Measurements from ENCODE around the gene TOR1A.
"Not testable (repeated sequence)": the region's sequence is repeated elsewhere in the genome, so short reads cannot be mapped to it uniquely, and the experiment has no call there.

TOR1A gene

GRCh38 chr9:129816501-129817435 is 7.2 kb downstream of the TOR1A start:
- DNase-seq, result peak; percentile 76

GRCh38 chr9:129815278-129815677 is 8.7 kb downstream of the TOR1A start:
- DNase-seq, result no peak

- DNase-seq, result no peak
Observed at GRCh38 chr9:129814432-129815223, 9.3 kb downstream of the TOR1A start.

DNA sequence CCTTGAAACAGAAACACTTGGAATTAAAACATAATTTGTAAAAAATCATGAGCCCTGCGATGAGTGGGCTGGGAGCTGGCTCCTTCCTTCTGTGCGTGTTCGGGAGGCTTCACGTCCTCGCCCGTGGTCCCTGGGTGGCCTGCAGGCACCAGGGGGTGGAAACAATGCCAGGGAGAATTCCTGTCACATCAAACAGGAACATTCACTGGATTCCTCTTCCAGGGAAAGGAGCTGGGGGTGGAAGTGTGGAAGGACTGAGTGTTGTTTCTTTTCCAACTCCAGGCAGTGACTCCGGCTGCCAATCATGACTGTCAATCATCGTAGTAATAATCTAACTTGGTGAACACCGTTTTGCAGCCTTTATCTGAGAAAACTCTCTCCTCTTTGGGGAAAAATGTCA is 10.3 kb downstream of the TOR1A start:
- DNase-seq, result no peak

- no peak for DNase-seq
Observed at GRCh38 chr9:129812385-129812784, 11.6 kb downstream of the TOR1A start.

GRCh38 chr9:129811967-129812363 is 12.0 kb downstream of the TOR1A start:
- DNase-seq, result no peak

DNA sequence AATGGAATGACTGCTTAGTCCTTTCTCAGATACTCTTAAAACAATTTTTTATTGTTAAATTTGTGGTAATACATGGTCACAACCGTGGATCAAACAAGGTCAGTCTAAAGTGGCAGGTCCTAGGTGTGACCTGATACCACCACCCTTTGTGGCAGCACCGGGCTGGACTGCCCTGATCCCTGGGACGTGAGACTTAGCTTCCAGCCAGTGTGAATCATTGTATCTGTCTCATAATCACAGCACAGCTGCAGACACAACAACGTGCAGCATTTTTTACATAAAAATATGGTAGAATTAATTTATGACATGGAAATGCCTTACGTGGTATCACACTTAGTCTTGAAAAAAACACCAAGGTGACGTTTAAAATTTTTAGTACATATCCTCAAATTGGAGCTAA is 13.1 kb downstream of the TOR1A start:
- no peak for DNase-seq

- DNase-seq, result no peak
Observed at GRCh38 chr9:129810116-129810515, 13.8 kb downstream of the TOR1A start.

DNA sequence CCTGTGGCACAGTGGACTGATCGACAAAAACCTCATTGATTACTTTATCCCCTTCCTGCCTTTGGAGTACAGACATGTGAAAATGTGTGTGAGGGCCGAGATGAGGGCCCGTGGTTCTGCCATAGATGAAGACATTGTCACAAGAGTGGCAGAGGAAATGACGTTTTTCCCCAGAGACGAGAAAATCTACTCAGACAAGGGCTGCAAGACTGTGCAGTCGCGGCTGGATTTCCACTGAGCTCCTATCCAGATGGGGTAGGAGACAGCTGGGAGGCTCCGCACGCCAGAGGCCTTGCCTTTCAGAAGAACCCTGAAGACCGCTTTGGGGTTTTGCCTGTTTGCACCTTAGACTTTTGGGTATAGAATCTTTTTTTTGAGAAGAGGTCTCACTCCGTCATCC is 14.6 kb downstream of the TOR1A start:
- DNase-seq, result no peak

DNA sequence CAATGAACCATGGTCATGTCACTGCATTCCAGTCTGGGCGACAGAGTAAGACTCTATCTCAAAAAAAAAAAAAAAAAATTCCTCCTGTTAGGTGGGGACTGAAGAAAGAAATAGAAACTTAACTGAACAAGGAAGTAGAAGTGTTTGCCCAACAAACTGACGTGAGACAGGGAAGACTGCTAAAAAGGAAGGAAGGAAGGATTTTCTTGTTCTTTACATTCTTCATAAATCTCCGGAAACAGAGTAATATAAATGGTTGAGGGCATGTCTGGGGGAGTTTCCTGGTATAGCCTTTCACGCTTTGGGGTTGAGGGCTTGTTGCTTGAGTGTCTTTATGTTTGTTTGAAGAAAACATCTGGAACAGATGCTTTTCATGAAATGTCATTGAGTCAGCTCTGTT is 17.9 kb downstream of the TOR1A start:
- DNase-seq, result no peak

GRCh38 chr9:129803676-129804060 is 20.3 kb downstream of the TOR1A start:
- peak; percentile 73 for DNase-seq

GRCh38 chr9:129802833-129803675 is 20.9 kb downstream of the TOR1A start, which contains the start of gene TOR1B:
Gene TOR1B (plus strand): TSS chr9:129803184. CDS start chr9:129803213, 29 bp downstream.
- DNase-seq, result peak; percentile 96

- no peak for DNase-seq
Observed at GRCh38 chr9:129801504-129801903, 22.4 kb downstream of the TOR1A start.

DNA sequence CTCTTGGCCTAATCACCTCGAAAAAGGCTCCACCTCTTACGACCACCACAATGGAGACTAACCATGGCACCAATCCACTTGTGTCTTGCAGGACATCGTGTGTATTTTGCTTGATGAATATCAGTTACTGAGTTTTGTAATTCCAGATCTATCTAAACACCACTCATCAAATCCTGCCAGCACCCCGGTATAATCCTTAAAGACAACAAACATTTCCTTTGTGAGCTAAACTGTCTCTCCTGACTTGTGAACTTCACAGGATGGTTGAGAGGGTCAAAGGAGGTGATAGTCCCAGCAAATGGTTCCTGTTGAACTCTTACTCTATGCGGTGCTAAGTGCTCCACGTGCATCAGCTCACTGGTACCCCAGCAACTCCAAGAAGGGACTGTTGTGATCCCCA is 25.0 kb downstream of the TOR1A start:
- no peak for DNase-seq

DNA sequence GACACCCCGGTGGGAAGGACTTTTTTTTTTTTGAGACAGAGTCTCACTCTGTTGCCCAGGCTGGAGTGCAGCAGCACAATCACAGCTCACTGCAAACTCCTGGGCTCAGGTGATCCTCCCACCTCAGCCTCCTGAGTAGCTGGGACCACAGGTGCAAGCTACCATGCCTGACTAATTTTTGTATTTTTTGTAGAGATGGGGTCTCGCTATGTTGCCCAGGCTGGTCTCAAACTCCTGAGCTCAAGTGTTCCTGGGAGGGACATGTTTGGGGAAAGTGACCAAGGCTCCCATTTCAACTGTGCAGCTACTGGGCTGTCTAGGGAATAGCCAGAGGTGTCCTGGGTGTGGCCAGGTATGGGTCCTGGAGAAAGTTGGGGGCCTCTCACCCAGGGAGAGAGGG is 27.9 kb downstream of the TOR1A start:
- DNase-seq, result not testable (repeated sequence)

DNA sequence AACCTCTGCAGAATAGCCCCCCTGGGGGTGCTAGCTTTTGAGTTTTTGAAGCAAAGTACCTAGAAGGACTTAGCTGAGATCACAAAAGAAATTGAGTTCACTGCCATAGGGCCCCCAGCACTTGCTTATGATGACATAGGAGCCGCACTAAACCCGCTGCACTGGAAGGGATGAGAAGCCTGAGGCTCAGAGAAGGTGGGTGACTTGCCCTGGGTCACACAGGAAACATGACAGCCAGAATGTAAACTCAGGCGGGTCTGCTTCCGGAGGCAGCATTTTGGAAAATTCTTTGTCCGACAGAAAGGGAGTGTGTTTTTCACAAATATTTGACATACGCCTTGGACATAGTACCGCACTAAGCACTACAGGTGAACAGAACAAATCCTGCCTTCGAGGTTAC is 29.4 kb downstream of the TOR1A start:
- DNase-seq, result no peak

DNA sequence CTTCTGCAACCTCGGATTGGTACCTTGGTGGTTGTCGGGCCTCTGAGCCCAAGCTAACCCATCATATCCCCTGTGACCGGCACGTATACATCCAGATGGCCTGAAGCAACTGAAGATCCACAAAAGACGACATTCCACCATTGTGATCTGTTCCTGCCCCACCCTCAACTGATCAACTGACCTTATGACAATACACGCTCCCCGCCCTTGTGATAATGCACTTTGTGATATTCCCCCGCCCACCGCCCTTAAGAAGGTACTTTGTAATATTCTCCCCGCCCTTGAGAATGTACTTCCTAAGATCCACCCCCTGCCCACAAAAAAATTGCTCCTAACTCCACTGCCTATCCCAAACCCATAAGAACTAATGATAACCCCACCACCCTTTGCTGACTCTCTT is 37.5 kb downstream of the TOR1A start:
- DNase-seq, result peak; percentile 70

- no peak for DNase-seq
Observed at GRCh38 chr9:129785866-129786265, 38.1 kb downstream of the TOR1A start.

DNA sequence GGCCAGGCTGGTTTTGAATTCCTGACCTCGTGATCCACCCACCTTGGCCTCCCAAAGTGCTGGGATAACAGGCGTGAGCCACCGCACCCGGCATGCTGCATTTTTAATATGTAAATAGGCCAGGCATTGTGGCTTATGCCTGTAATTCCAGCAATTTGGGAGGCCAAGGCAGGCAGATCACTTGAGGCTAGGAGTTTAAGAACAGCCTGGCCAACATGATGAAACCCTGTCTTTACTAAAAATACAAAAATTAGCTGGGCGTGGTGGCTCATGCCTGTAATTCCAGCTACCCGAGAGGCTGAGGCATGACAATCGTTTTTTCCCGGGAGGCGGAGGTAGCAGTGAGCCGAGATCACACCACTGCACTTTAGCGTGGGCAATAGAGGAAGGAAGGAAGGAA is 39.0 kb downstream of the TOR1A start:
- DNase-seq, result not testable (repeated sequence)

- peak; percentile 91 for DNase-seq
Observed at GRCh38 chr9:129783516-129784361, 40.2 kb downstream of the TOR1A start.

DNA sequence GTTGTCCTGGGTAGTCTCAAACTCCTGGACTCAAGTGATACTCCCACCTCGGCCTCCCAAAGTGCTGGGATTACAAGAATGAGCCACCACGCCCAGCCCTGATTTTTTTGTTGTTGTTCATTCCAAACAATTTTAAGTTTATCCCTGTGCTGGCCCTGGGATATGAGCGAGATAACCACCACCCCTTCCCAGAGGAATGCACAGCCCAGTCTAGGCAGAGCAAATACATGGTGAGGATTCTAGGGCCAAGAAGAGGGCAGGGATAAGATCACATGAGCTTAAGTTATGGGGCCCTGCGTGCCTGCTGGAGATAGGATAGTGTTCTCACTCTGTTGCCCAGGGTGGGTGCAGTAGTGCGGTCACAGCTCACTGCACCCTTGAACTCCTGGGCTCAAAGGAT is 42.0 kb downstream of the TOR1A start:
- DNase-seq, result no peak

GRCh38 chr9:129781131-129781530 is 42.8 kb downstream of the TOR1A start:
- no peak for DNase-seq
